OCI-LY7 (cell line): ENCODE results near the gene ZNF79.

ENCODE experiments used
- CTCF ChIP-seq: fragments of 200-600 bp; sonication (generic); conservative IDR thresholded peaks from 2 replicates; pipeline ENCODE4 v1.5.1; 2014; ENCODE audit warnings: mild to moderate bottlenecking, antibody characterized with exemption, low read length, moderate library complexity, mixed read lengths
- EZH2phosphoT487 ChIP-seq: fragments of 200-600 bp; sonication (generic); IDR thresholded peaks from 2 replicates; pipeline ENCODE4 v1.6.1; 2018; ENCODE audit warnings: low read depth, borderline replicate concordance, mild to moderate bottlenecking, mixed run types, antibody characterized with exemption, low read length, moderate library complexity, mixed read lengths

- TF ChIP-seq CTCF (no peak), EZH2phosphoT487 (no peak)
Observed at GRCh38 chr9:127392976-127393375, 31.2 kb upstream of the ZNF79 start.
